ENCODE measurements around the gene AXDND1. TPM values are rescaled to one million over a fixed set of nuclear protein-coding genes. Genes with fewer than 3 reads are reported as not detected.

AXDND1 gene
- total and polyA plus RNA-seq, 2 experiments from 2014 or later, result not detected

DNA sequence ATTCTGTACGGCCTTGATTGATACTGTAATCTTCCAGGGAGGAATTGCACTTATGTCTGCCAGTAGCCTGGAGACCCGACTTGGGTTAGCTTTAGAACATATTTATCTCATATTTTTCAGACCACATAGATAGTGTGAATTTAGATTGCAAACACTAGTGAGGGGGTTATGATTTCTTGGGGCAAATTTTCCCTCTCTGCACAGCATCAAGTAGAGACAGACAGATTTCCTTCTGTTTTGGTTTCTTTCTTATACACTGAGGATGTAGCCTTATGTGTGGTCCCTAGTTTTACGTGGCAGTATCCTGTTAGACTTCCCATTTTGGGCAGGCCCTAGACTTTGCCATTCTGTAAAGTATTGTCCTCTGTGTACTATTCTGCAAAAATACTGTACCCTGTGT lies 43.2 kb upstream of the AXDND1 start:
- DNase-seq (ENCODE audit: low spot score) (no peak), ATAC-seq (no peak)
- no peak overlapping the region for H3K4me2 ChIP-seq
- no peaks in the 10 kb centered on the region for H3K9me2 ChIP-seq (ENCODE audit: insufficient read depth)
- Mint-ChIP-seq H3K9me3 (no peaks in the 10 kb centered on the region), H3K27me3 (ENCODE audit: insufficient read depth, low read depth, poor library complexity) (no peaks in the 10 kb centered on the region), H3K27ac (no peak overlapping the region), H3K36me3 (ENCODE audit: low read depth) (no peaks in the 10 kb centered on the region), H3K4me1 (peaks cover 9% of the 10 kb centered on the region), H3K4me3 (no peak overlapping the region)
- H2AFZ ChIP-seq, result no peak overlapping the region
- H3F3A ChIP-seq (replicated peaks; ENCODE audit: low read depth), result no peaks in the 10 kb centered on the region
- H3K4me3 ChIP-seq, result no peak overlapping the region
- H3K79me2 ChIP-seq (replicated peaks; ENCODE audit: insufficient read depth), result no peaks in the 10 kb centered on the region
- H3K4me1 ChIP-seq (ENCODE audit: insufficient read depth), result peaks cover 7% of the 10 kb centered on the region; the same call in 1 of the 2 replicates
- H3K27ac ChIP-seq (ENCODE audit: low read depth), result no peak overlapping the region
- H4K20me1 ChIP-seq (replicated peaks; ENCODE audit: insufficient read depth), result no peaks in the 10 kb centered on the region; the same call in 1 of the 2 replicates
- H3K27me3 ChIP-seq (ENCODE audit: insufficient read depth), result no peaks in the 10 kb centered on the region
- no peak for TF ChIP-seq EZH2phosphoT487 (IDR thresholded peaks at IDR 0.05; ENCODE audit: unreplicated experiment)
- TF ChIP-seq, protein P1, sequence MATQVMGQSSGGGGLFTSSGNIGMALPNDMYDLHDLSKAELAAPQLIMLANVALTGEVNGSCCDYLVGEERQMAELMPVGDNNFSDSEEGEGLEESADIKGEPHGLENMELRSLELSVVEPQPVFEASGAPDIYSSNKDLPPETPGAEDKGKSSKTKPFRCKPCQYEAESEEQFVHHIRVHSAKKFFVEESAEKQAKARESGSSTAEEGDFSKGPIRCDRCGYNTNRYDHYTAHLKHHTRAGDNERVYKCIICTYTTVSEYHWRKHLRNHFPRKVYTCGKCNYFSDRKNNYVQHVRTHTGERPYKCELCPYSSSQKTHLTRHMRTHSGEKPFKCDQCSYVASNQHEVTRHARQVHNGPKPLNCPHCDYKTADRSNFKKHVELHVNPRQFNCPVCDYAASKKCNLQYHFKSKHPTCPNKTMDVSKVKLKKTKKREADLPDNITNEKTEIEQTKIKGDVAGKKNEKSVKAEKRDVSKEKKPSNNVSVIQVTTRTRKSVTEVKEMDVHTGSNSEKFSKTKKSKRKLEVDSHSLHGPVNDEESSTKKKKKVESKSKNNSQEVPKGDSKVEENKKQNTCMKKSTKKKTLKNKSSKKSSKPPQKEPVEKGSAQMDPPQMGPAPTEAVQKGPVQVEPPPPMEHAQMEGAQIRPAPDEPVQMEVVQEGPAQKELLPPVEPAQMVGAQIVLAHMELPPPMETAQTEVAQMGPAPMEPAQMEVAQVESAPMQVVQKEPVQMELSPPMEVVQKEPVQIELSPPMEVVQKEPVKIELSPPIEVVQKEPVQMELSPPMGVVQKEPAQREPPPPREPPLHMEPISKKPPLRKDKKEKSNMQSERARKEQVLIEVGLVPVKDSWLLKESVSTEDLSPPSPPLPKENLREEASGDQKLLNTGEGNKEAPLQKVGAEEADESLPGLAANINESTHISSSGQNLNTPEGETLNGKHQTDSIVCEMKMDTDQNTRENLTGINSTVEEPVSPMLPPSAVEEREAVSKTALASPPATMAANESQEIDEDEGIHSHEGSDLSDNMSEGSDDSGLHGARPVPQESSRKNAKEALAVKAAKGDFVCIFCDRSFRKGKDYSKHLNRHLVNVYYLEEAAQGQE (IDR thresholded peaks at IDR 0.05; ENCODE audit: unreplicated experiment), result no peak
- TF ChIP-seq, protein P2, sequence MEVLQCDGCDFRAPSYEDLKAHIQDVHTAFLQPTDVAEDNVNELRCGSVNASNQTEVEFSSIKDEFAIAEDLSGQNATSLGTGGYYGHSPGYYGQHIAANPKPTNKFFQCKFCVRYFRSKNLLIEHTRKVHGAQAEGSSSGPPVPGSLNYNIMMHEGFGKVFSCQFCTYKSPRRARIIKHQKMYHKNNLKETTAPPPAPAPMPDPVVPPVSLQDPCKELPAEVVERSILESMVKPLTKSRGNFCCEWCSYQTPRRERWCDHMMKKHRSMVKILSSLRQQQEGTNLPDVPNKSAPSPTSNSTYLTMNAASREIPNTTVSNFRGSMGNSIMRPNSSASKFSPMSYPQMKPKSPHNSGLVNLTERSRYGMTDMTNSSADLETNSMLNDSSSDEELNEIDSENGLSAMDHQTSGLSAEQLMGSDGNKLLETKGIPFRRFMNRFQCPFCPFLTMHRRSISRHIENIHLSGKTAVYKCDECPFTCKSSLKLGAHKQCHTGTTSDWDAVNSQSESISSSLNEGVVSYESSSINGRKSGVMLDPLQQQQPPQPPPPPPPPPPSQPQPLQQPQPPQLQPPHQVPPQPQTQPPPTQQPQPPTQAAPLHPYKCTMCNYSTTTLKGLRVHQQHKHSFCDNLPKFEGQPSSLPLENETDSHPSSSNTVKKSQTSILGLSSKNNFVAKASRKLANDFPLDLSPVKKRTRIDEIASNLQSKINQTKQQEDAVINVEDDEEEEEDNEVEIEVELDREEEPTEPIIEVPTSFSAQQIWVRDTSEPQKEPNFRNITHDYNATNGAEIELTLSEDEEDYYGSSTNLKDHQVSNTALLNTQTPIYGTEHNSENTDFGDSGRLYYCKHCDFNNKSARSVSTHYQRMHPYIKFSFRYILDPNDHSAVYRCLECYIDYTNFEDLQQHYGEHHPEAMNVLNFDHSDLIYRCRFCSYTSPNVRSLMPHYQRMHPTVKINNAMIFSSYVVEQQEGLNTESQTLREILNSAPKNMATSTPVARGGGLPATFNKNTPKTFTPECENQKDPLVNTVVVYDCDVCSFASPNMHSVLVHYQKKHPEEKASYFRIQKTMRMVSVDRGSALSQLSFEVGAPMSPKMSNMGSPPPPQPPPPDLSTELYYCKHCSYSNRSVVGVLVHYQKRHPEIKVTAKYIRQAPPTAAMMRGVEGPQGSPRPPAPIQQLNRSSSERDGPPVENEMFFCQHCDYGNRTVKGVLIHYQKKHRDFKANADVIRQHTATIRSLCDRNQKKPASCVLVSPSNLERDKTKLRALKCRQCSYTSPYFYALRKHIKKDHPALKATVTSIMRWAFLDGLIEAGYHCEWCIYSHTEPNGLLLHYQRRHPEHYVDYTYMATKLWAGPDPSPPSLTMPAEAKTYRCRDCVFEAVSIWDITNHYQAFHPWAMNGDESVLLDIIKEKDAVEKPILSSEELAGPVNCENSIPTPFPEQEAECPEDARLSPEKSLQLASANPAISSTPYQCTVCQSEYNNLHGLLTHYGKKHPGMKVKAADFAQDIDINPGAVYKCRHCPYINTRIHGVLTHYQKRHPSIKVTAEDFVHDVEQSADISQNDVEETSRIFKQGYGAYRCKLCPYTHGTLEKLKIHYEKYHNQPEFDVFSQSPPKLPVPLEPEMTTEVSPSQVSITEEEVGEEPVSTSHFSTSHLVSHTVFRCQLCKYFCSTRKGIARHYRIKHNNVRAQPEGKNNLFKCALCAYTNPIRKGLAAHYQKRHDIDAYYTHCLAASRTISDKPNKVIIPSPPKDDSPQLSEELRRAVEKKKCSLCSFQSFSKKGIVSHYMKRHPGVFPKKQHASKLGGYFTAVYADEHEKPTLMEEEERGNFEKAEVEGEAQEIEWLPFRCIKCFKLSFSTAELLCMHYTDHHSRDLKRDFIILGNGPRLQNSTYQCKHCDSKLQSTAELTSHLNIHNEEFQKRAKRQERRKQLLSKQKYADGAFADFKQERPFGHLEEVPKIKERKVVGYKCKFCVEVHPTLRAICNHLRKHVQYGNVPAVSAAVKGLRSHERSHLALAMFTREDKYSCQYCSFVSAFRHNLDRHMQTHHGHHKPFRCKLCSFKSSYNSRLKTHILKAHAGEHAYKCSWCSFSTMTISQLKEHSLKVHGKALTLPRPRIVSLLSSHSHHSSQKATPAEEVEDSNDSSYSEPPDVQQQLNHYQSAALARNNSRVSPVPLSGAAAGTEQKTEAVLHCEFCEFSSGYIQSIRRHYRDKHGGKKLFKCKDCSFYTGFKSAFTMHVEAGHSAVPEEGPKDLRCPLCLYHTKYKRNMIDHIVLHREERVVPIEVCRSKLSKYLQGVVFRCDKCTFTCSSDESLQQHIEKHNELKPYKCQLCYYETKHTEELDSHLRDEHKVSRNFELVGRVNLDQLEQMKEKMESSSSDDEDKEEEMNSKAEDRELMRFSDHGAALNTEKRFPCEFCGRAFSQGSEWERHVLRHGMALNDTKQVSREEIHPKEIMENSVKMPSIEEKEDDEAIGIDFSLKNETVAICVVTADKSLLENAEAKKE (CRISPR knock-in tag; IDR thresholded peaks at IDR 0.05), result no peak
- TF ChIP-seq ZNF331 (CRISPR knock-in tag; IDR thresholded peaks at IDR 0.05; ENCODE audit: low read depth), result no peak
- TF ChIP-seq STAT1 (IDR thresholded peaks at IDR 0.05; ENCODE audit: unreplicated experiment), result no peak
- no peak for TF ChIP-seq NANOG (IDR thresholded peaks at IDR 0.05; ENCODE audit: borderline replicate concordance)
- no peak for TF ChIP-seq POLR2AphosphoS5 (IDR thresholded peaks at IDR 0.05; ENCODE audit: low read depth)
- TF ChIP-seq, protein P3, sequence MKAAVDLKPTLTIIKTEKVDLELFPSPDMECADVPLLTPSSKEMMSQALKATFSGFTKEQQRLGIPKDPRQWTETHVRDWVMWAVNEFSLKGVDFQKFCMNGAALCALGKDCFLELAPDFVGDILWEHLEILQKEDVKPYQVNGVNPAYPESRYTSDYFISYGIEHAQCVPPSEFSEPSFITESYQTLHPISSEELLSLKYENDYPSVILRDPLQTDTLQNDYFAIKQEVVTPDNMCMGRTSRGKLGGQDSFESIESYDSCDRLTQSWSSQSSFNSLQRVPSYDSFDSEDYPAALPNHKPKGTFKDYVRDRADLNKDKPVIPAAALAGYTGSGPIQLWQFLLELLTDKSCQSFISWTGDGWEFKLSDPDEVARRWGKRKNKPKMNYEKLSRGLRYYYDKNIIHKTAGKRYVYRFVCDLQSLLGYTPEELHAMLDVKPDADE (IDR thresholded peaks at IDR 0.05), result no peak
- no peak for TF ChIP-seq EZH2 (IDR thresholded peaks at IDR 0.05; ENCODE audit: low read depth, unreplicated experiment)
- TF ChIP-seq CREB1 (CRISPR knock-in tag; IDR thresholded peaks at IDR 0.05; ENCODE audit: low read depth), result no peak
- TF ChIP-seq ZNF114 (CRISPR knock-in tag; IDR thresholded peaks at IDR 0.05), result no peak
- TF ChIP-seq, protein P4, sequence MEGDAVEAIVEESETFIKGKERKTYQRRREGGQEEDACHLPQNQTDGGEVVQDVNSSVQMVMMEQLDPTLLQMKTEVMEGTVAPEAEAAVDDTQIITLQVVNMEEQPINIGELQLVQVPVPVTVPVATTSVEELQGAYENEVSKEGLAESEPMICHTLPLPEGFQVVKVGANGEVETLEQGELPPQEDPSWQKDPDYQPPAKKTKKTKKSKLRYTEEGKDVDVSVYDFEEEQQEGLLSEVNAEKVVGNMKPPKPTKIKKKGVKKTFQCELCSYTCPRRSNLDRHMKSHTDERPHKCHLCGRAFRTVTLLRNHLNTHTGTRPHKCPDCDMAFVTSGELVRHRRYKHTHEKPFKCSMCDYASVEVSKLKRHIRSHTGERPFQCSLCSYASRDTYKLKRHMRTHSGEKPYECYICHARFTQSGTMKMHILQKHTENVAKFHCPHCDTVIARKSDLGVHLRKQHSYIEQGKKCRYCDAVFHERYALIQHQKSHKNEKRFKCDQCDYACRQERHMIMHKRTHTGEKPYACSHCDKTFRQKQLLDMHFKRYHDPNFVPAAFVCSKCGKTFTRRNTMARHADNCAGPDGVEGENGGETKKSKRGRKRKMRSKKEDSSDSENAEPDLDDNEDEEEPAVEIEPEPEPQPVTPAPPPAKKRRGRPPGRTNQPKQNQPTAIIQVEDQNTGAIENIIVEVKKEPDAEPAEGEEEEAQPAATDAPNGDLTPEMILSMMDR (conservative IDR thresholded peaks at IDR 0.05; ENCODE audit: low read depth in 2 of 2), result no peak
- TF ChIP-seq JUNB (IDR thresholded peaks at IDR 0.05; ENCODE audit: unreplicated experiment), result no peak
- no peaks in the 10 kb centered on the region for H3K36me3 ChIP-seq (ENCODE audit: insufficient read depth)

Data from GM23338 (cell line).